ENCODE data around the gene CABCOCO1.

- TF ChIP-seq, protein P1, sequence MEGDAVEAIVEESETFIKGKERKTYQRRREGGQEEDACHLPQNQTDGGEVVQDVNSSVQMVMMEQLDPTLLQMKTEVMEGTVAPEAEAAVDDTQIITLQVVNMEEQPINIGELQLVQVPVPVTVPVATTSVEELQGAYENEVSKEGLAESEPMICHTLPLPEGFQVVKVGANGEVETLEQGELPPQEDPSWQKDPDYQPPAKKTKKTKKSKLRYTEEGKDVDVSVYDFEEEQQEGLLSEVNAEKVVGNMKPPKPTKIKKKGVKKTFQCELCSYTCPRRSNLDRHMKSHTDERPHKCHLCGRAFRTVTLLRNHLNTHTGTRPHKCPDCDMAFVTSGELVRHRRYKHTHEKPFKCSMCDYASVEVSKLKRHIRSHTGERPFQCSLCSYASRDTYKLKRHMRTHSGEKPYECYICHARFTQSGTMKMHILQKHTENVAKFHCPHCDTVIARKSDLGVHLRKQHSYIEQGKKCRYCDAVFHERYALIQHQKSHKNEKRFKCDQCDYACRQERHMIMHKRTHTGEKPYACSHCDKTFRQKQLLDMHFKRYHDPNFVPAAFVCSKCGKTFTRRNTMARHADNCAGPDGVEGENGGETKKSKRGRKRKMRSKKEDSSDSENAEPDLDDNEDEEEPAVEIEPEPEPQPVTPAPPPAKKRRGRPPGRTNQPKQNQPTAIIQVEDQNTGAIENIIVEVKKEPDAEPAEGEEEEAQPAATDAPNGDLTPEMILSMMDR (conservative IDR thresholded peaks at IDR 0.05): no peak
- TF ChIP-seq ZFX (IDR thresholded peaks at IDR 0.05): no peak
Observed at GRCh38 chr10:61642150-61642571, 20.6 kb upstream of the CABCOCO1 start.
